ENCODE measurements around the gene SLC7A9.
"Not testable (repeated sequence)": the region's sequence is repeated elsewhere in the genome, so short reads cannot be mapped to it uniquely, and the experiment has no call there.

SLC7A9 gene

DNA sequence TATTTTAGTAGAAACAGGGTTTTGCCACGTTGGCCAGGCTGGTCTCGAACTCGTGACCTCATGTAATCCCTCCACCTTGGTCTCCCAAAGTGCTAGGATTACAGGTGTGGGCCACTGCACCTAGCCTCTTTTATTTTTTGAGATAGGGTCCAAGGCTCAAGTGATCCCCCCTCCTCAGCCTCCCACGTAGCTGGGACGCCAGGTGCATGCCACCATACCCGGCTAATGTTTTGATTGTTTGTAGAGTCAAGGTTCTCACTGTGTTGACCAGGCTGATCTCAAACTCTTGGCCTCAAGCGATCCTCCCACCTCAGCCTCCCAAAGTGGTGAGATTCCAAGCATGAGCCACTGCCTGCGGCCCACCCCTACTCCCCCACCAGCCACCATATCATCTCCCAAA lies 6.3 kb downstream of the SLC7A9 start:
- no peak for DNase-seq

GRCh38 chr19:32862741-32863140 lies 6.8 kb downstream of the SLC7A9 start:
- no peak for DNase-seq

DNA sequence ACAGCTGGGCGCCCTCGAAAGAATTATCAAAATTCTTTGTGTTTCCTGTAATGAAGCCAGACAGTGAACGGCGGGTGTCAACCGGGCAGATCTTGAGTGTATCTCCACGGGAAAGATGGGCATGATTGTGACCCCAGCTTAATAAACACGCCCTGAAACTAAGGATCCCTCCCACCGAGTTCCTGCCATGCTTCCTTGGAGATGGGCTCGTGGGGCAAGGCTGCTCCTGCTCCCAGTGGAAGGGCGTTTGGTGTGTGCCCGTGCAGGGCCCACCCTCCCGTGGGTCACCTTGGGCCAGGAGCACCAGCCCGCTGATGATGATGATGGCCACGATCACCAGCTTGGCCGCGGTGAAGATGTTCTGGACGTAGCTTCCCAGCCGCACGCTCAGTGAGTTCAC lies 7.4 kb downstream of the SLC7A9 start:
- DNase-seq, result no peak

DNA sequence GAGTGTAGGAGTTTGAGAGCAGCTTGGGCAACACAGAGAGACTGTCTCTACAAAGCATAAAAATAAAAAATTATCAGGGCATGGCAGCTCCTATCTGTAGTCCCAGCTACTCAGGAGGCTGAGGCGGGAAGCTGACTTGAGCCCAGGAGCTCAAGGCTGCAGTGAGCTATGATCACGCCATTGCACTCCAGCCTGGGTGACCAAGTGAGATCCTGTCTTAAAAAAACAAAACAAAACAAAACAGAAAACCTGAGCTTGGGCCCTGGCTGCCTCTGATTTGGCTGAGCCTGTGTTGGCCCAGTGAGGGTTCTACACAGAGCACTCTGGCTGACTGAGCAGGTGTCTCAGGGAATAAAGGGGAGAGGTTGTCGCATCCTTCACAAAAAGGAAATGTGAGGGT lies 8.0 kb downstream of the SLC7A9 start:
- no peak for DNase-seq

- no peak for DNase-seq
These were observed 10.0 kb downstream of the SLC7A9 start for GRCh38 chr19:32859591-32859990.

DNA sequence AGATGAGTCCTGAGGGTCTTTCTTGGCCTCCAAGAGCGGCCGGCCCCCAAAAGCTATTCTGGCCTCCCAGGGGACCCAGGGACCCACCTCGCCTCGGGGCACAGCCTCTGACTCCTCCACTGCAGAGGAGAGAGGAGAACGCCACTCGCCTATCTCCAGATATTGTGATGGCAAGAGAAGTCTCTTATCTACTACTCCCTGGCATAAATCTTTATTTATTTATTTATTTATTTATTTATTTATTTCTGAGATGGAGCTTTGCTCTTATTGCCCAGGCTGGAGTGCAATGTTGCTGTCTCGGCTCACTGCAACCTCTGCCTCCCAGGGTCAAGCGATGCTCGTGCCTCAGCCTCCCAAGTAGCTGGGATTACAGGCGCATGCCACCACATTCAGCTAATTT lies 11.0 kb downstream of the SLC7A9 start:
- no peak for DNase-seq

- DNase-seq, result no peak
These were observed 11.4 kb downstream of the SLC7A9 start for GRCh38 chr19:32858155-32858554.

- no peak for DNase-seq
These were observed 12.0 kb downstream of the SLC7A9 start for GRCh38 chr19:32857584-32857983.

- not testable (repeated sequence) for DNase-seq
These were observed 12.7 kb downstream of the SLC7A9 start for GRCh38 chr19:32856818-32857217.

- DNase-seq, result no peak
These were observed 17.4 kb downstream of the SLC7A9 start for GRCh38 chr19:32852216-32852615.

DNA sequence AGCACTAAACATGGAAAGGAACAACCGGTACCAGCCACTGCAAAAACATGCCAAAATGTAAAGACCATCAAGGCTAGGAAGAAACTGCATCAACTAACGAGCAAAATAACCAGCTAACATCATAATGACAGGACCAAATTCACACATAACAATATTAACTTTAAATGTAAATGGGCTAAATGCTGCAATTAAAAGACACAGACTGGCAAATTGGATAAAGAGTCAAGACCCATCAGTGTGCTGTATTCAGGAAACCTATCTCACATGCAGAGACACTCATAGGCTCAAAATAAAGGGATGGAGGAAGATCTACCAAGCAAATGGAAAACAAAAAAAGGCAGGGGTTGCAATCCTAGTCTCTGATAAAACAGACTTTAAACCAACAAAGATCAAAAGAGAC lies 21.5 kb downstream of the SLC7A9 start:
- DNase-seq, result not testable (repeated sequence)

- no peak for DNase-seq
These were observed 25.8 kb downstream of the SLC7A9 start for GRCh38 chr19:32843716-32844245.

- no peak for DNase-seq
These were observed 27.5 kb downstream of the SLC7A9 start for GRCh38 chr19:32842061-32842460.

DNA sequence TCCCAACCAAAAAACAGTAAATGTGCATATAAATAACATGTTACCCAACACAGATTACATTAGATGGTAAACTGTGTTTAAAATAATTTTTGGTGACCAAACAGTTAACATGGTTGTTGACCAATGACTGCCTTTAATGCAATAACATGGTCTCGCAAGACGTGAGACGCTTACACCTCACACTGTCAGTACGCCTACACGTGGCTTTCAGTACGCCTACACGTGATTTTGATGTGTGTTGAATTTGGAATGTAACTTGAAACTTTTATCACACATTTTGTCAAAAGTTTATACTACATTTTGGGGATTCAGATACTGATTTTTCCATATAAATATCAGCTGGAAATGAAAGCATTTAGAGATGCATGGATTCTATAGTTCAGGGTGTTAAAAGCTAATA lies 32.0 kb downstream of the SLC7A9 start:
- no peak for DNase-seq

DNA sequence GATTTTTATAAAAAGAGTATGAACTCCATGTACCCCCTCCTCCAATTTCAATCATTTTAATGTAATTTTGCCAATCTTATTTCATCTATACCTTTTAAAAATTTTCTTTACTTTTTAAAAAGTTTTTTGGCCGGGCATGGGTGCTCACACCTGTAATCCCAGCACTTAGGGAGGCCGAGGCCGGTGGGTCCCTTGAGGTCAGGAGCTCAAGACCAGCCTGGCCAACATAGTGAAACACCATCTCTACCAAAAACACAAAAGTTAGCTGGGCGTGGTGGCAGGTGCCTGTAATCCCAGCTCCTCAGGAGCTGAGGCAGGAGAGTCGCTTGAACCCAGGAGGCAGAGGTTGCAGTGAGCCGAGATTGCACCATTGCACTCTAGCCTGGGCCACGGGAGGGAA lies 36.2 kb downstream of the SLC7A9 start:
- DNase-seq, result not testable (repeated sequence)

- DNase-seq, result not testable (repeated sequence)
These were observed 36.7 kb downstream of the SLC7A9 start for GRCh38 chr19:32832825-32833224.

DNA sequence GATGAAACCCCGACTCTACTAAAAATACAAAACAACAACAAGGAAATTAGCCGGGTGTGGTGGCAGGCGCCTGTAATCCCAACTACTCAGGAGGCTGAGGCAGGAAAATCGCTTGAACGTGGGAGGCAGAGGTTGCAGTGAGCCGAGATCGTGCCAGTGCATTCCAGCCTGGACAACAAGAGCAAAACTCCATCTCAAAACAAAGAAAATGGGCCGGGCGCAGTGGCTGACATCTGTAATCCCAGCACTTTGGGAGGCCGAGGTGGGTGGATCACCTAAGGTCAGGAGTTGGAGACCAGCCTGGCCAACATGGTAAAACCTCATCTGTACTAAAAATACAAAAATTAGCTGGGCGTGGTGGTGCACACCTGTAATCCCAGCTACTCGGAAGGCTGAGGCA lies 37.5 kb downstream of the SLC7A9 start:
- not testable (repeated sequence) for DNase-seq

DNA sequence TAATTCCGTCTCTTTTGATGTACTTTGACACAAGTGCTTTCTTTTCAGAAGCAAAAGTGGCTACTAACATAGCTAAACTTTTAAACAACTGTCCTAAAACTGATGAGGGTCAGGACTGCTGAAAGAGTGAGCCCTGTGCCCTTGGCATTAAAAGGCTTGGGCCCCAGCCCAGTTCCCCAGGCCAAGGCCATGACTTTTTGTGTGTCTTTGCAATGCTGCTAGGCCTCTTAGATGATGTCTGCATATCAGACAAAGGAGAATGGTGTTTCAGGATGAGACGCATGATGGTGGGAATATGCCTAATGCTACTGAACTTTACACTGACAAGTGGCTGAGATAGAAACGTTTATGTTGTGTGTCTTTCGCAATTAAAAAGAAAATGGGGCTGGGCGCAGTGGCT lies 38.0 kb downstream of the SLC7A9 start:
- no peak for DNase-seq

- DNase-seq, result no peak
These were observed 39.1 kb downstream of the SLC7A9 start for GRCh38 chr19:32830231-32831014.

- no peak for DNase-seq
These were observed 40.1 kb downstream of the SLC7A9 start for GRCh38 chr19:32829345-32829896.

DNA sequence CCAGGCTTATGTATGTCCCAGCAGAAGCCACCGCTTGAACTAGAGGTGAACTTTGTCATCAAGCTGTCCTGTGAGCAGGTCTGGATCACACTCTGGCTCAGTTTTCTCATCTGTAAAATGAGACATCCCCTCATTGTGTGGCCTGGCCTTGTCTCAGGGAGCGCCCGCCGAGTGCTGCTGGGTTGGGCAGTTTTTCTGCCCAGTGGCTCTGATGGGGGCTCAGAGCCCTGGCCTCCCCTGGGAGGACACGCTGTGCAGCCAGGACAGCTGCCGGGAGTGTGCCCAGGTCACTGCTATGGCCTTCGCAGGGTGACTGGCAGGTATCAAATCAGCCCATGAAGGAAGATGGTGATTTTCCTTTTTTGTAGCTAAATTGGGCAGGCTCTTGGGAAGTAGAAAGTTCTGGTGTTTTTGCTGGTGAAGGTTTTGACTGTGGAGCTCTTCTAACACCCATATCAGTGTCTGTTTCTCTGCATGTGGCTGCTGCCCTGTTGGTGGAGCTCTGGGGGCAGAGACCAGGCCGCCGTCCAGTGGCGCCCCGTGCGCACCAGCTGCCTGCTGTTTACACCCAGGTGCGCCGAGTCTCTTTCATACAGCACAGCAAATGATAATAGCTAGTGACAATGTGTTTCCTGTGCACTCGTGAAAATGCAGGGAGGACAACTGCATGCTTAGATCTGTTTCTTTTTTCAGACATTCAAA lies 40.8 kb downstream of the SLC7A9 start:
- DNase-seq, result no peak

DNA sequence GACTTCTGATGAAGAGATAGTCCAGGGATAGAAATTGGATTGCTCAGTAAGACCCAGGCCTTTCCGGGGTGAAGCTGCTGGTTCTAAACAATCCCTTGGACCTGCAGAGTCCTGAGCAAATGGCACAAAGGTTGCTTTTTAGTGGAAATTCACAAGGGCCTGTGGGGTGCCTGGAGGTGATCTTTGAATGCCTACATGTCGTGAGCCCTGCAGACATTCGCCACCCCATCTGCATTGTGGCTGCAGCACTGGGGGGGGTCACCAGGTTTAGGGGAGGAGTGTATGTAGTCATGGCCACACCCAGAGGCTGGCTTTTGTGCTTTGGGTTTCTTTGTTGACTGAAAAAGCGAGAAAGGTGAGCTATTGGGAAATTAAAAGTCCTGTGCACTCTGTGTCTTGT lies 41.4 kb downstream of the SLC7A9 start:
- no peak for DNase-seq

- DNase-seq, result no peak
These were observed 44.5 kb downstream of the SLC7A9 start for GRCh38 chr19:32824916-32825608.

All from femur (tissue), 1 donor.